HG03103 (cell line): ENCODE data around the gene RNF207.

ENCODE experiments used
- ATAC-seq: cut with Tn5 transposase; IDR thresholded peaks from one replicate; pipeline ENCODE4 v1.9.1; 2021; ENCODE audit warnings: low read depth; ENCODE audit not compliant: unreplicated experiment

Gene RNF207

DNA sequence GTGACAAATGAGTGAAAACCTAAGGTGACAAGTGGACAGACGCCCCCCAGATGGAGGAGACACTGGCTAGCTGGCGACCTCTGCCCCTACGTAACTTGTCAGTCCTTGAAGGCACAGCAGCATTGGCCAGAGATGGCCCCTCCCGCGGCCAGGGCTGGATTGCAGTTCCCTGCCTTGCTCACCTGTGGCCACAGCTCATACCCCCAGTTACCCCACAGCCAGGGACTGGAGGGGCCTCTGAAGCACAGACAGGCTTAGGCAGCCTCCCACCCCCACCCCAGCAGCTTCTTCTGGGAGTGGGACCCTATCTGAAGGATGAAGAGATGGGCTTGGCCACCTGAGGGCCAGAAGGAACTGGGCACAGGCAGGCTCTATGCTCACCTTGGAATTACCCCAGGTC, 41.7 kb downstream of the RNF207 start:
- ATAC-seq: no peak

DNA sequence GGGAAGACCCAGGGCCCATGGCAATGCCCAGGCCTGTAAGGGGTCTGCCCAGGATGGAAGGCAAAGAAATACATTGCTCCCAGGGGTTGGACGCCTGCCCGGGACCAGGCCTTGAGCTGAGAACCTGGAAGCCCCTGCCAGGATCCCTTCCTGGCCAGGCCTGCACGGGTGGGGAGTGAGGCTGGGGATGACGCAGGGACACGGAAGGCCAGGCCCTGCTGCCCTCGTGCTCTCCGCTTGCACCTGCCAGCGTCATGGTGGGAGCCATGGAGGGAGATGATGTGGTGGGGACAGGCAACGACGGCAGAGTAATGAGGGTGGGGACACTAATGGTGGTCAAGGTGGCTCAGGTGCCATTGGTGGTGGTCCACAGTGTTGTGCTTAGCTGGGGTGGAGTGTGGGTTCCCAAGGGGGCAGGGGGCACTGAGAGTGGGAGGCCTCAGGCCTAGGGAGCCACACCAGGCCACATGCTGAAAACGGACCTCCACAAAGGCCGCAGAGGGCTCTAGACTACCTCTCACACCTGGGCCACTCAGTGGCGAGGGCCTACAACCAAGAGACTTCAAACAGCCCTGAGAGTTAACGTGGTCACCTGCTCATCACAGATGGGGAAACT, 42.4 kb downstream of the RNF207 start:
- ATAC-seq: no peak

DNA sequence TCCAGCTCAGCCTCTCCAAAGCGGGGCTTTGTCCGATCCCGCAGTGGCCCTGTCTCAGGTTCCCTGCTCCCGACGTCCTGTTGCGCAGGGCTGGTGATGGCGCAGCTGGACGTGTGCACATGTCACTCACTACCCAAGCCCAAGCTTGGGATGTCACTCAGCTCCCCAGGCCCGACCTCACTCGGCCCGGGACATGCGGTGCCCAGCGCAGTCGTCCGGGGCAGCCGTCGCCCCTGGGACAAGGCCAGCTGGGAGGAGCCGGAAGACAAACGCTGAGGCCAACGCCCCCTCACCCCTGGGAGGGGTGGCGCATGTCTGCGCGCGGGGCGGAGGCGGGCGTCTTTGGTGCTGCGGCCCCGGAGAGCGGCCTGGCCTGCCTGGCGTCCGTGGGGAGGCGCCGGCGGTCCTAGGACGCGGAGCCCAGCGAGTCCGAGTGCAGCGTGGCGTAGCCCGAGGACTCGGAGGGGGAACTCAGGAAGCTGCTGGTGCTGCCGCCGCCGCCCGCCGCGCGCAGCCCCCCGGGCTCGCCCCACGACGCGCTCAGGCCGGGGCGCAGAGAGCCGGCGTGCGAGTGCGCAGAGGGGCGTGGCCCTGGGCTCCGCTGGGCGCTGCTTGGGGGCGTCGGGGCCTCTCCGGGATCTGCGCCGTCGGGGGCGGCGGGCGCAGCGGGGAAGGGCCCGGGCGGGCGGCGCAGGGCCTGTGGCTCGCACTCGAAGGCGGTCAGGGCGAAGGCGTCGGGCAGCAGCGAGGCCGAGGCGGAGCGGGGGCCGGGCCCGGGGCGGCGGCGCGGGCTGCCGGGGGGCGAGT, 43.2 kb downstream of the RNF207 start:
- ATAC-seq: no peak

DNA sequence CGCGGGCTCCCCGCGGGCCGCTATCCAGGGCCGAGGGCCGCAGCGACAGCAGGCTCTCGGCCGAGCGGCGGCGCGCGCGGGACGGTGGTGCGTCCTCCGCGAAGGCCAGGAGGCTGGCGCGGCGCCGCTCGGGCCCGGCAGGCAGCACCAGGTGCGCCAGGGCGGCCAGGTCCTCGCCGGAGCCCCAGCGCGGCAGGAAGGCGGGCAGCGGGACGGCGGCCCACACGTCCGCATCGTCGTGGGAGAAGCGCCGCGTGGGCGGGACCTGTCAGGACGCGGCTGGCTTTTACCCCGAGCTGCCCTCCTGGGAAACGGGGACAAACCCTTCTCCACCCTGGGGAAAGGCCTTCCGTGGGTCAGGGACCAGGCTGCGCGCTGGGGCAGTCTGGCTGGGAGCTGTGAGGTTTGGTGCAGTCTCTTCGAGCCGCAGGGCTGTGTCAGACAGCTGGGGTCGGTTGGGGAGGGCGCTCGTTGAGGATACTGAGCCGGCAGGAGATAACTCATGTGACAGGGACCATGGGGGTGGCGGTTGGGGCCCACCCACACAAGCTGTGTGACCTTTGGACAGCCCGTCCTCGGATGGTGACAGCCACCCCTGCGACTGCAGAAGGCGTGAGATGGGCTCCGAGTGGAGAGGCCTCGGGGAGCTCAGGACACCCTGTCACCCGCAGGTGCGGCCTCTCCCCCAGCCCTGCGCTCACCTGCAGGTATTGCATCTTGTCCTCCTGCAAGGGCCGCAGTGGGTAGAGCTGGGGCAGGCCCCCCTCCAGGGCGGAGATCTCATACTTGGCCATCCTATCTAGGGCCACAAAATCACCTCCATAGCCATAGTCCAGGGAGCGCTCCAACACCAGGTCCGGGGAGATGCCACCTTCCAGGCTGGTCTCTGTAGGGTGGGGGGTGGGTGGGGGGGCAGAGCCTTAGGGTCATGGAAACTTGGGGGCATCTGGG, 44.1 kb downstream of the RNF207 start:
- no peak for ATAC-seq

DNA sequence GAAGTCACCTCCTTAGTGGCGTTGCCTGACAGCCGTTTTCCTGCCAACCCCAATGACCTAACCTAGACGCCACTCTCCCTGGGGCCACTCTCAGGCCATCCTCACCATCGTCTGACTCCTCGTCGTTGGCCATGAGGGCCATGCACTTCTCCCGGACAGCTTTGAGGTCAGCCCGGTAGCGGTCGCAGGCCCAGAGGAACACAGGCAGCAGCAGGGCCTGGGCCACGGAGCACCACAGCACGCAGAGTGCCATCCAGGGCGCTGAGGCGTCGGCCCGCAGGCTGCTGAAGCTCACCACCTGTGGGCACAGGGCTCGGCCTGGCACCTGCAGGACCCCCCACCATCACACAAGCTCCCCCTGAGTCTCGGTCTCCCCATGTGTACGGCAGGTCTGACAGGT, 45.3 kb downstream of the RNF207 start:
- ATAC-seq: no peak

DNA sequence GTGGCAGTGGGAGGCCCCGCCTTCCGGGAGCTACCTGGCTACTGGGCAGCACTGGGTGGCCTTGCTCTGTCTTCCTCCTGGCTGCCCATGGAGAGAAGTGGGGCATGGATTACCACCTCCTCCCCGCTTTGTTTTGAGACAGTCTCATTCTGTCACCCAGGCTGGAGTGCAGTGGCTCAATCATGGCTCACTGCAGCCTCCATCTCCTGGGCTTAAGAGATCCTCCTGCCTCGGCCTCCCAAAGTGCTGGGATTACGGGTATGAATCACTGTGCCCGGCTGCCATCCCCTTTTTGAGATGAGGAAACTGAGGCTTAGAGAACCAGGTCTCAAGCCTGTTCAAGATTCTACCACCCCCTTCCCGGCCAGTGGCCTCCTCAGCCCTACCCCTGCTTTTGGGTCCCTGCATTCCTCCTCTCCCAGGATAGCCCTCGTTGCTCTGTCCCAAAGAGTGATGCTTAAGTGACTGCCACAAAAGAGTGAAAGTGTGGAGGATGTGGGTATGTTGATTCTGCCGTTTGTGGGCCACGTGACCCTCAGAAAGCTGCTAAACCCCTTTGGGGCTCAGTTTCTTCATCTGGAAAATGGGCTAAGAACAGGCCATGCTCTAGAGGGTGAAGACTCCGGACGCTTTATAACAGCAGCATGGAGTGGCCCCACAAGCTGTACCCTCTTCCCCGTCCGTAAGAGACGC, 45.9 kb downstream of the RNF207 start:
- no peak for ATAC-seq

DNA sequence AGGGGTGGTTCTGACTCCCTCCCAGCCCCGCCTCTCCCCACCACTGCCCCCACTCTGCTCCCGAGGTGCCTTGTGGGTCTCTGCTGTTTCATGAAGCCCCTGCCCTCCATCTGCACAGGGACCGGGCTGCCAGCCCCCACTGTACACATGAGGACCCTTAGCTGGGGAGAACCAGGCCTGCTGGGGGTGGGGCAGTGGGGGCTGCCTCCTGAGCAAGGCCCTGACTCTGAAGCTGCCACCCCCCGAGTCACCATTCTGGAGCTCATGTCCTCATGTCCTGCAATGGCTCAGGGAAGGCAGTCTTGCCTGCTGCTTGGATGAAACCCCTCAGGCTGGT, 46.4 kb downstream of the RNF207 start:
- ATAC-seq: no peak

DNA sequence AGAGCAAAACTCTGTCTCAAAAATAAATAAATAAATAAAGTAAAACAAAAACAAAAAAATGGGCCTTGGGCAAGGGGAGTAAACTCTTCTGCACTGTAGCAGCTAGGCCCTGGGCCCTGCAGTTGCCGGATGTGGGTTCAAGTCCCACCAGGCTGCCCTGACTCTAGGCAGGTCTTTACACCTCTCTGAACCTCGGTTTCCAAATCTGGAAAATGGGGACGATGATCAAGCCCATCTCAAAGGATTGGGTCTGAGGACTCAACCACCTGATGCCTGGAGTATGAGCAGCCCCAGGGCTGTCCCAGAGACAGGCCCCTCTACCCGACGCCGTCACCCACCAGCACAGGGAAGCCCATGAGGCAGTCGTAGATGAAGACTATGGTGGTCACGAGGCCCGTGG, 47.5 kb downstream of the RNF207 start:
- ATAC-seq: no peak

DNA sequence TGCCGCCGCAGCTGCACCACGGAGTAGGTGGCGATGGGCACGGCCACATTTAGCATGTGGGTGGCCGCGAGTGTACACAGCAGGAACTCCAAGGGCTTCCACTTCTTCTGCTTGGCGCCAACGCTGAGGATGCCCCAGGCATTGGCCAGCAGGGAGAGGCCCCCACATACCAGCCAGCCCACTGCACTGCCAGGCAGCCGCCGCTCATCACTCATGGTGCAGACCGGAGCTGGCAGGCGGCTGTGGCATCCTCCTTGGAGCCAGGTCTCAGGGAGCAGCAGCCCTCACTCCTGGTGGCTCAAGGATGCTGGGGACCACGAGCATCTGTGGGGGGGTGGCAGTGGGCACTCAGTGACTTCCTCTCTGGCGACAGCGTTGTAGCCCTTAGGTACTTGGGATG, 48.8 kb downstream of the RNF207 start:
- no peak for ATAC-seq

DNA sequence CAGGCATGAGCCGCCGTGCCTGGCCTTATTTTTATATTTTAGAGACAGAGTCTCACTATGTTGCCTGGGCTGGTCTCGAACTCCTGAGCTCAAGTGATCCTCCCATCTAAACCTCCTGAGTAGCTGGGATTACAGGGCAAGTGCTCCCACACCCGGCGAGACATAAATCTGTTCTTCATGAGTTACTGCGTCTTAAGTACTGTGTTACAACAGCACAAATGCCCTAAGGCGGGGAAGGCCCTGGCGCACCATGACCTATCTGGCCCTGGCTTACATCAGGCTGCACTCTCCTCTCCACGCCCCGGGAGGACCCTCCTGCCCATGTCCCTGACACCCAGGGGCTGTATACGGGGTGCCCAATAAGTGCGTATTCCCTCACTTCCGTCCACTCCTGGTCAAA, 50.7 kb downstream of the RNF207 start:
- no peak for ATAC-seq

DNA sequence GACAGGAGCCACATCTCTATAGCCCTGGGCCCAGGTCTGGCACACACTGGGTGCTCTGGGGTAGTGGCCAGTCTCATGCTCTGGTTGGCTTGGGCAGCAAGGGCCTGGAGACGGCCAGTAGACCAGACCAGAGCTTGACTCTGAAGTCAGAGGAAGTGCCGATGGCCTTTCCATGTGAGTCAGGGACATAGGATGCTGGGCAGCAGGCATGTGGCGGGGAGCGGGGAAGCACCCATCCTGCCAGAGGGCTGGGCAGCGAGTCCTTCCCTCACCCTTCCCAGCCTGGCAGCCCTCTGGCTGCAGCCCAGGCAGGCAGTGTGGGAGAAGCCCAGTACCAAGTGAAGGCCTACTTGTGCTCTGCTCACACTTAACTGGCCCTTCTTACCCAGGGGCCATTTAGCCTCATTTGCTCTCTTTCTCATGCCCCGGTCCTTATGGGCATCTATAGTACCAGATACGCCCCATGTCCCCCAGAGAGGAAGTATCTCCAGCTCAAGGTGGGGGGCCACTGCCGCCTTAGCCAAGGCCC, 51.7 kb downstream of the RNF207 start:
- no peak for ATAC-seq

DNA sequence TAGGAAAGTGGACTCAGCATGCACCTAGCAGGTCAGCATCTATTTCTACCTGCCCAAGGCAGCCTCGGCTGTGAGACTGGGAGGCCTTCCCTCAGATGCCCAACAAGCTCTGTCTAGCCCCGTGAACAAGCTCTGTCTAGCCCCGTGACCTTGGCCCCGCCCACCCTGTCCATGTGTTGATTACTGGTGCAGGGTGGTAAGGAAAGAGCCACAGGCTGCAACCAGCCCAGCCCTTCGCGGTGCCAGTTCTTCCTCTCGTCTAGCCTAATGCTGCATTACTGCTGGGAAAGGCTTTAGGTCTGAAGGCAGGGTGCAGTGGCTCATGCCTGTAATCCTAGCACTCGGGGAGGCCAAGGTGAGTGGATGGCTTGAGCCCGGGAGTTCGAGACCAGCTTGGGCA, 52.8 kb downstream of the RNF207 start:
- ATAC-seq: no peak

DNA sequence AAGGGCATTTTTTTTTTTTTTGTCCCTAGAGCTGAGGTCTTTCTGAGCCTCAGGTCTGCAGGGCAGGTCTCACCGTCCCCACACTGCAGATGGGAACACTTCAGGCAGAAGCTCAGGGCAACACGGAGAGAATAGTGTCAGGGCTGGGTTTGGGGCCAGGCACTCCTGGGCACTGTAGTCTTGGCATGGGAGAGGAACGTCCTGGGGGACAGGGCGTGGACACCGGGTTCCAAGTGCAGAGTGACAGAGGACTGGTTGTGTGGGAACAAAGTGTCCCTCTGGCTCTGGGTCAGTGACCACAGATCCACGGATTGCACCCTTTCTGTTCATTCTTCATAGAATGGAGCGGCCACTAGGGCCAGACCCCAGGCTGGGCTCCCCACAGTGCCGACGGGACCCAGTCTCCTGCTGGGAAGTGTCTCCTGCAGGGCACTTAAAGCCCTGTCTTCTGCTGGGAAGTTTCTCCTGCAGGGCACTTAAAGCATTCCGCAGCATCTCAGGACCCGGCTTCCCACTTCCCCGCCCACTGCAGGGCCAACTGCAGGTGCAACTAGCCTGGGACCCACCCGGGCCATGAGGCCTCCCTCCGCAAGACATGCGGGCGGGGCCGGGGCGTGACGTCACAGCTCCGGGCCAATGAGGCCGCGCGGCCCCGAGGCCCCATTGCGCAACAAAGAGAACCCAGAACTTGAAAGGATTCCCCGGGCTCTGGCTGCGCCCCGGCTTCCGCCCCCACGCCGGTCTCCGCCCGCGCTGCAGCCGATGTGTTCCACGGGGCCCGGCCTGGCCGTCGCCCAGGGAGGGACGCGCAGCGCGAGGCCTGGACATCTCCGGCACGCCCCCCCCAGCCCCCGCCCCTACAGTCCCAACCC, 53.8 kb downstream of the RNF207 start:
- no peak for ATAC-seq

DNA sequence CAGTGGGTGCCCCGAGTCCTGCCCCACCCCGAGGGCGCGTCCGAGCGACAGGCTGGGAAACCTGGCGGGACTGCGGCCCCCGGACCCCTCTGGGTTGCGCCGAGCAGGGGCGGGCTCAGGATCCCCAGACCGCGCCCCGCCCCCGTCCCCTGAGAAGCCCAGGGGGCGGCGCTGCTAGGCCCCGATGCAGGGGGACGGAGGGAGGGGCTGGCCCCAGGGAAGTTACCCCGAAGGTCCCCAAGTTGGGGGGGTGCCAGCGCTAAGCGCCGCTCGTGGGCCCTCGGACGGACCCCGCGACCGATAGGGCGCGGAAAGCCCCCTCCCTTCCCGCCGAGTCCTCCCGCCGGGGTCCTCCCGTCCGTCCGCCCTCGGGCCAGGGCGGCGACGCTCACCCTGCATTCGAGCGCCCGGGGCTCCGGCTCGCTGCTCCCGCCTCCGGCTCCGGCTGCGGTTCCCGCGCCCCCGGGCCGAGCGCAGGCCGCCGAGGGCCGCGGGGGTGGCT, 54.6 kb downstream of the RNF207 start:
- no peak for ATAC-seq

DNA sequence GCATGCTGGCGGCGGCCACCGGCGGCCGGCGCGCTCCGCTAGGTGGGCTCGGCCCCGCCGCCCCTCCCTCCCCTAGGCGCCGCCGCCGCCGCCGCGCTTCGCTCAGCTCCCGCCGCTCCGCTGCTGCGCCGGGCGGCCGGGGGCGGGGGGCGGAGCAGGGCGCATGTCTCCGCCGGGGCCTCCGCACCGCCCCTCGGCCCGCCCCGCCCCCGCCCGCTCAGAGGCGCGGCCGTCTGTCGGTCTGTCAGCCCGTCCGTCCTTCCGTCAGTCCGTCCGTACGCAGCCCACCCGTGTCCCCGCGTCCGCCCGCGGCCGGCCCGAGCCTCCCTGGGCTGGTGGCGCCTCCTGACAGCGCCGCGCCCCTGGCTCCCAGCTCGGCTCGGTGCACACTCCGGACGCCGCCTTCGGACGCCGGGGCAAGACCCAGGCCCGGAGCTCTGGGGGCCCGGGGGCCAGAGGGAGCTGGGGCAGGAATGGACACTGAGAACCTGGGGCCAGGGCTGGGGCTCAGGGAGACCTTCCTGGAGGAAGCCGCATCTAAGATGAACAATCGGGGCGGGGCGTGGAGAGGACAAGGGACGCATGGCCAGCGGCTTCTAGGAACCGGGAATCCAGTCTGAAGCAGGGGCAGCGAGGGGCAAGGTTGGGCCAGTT, 55.2 kb downstream of the RNF207 start, which contains the start of gene GPR153:
Gene GPR153 (minus strand): TSS at position 138 of the 654 bp plus-strand sequence. CDS start 6,193 bp downstream, outside the sequence.
- ATAC-seq: no peak

DNA sequence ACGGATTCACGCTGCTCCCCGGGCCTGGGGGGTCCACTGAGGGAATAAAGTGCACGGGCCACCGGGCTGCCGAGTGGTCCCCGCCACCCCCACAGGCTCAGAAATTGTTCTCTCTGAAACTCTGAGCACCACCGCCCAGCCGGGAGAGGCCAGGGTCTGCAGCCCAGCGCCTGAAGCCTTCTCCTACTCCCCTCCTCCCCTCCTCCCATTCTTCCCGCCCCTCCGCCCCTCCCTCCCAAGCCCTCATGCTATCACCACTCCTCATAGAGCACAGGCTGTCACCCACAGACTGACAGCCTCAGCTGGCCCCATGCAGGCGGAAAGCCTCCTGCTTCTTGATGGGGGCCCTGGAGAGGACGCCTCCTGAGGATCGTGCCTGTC, 55.7 kb downstream of the RNF207 start:
- ATAC-seq: no peak

DNA sequence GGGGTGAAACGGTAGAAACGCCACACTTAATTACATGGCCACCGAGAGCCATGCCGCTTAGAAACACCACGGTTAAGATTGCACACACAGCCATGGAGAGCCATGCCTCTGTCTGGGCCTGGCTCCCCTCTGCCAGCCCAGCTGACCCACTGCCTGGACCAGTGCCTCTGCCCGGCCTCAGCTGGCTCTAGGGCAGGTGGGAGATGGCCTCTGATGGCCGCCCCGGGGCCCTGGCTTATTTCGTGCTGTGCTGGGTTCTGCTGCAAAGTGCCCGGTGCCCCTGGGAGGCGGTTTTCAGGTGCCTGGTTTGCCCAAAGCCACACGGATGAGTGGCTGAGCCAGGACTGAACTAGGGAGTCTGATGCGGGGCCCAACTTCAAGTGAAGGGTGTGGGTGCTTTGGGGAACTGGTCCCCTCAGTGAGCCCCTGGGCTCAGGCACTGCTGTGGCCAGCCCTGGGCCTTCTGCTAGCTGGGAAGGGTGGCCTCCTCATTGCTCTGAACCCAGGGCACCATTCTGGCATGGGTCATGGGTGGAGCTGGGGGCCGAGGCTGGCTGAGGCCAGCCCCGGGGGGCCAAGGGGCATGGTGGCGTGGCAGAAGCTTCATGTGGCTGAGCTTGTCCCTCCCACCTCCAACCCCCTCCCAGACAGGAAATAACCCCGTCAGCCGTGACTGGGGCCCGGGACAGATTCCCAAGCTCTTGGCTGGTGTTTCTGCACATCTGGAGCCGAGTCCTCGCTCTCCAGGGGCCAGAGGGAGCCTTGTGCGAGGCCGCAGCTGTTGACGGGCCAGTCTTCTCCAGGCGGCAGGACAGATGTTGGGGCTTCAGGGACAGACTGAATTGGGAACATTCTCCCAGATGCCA, 56.9 kb downstream of the RNF207 start:
- no peak for ATAC-seq

DNA sequence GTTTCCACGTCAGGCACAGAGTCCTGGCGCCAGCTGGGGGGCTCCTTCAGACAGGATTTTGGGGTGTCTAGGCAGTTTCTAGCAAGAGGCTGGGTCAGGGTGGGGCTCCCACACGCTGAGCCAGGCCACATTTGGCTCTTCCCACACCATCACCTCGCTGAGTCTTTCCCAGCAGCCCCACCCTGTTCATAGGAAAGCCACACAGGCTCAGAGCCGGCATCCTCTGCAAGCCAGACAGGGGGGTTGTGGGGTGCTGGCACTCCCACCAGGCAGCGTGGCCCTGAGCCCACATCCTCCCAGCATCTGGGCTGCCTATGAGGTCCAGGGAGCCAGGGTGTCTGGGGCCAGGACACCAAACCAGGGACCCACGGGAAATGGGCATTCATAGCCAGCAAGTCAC, 57.8 kb downstream of the RNF207 start:
- no peak for ATAC-seq
